ENCODE measurements around the gene ATF6. TPM values are rescaled to one million over a fixed set of nuclear protein-coding genes. Genes with fewer than 3 reads are reported as not detected.

The ATF6 gene
- polyA plus RNA-seq, 3 donors, result 4.4 to 14.9 (median 9.6) TPM

GRCh38 chr1:161970036-161970435, 203.9 kb downstream of the ATF6 start:
- no peak overlapping the region for H3K27ac ChIP-seq (ENCODE audit: low read depth, low read length)
- WGBS, 3 donors, result 60 to 79% (median 68%) methylated on average over 6 of the region's 6 CpGs

DNA sequence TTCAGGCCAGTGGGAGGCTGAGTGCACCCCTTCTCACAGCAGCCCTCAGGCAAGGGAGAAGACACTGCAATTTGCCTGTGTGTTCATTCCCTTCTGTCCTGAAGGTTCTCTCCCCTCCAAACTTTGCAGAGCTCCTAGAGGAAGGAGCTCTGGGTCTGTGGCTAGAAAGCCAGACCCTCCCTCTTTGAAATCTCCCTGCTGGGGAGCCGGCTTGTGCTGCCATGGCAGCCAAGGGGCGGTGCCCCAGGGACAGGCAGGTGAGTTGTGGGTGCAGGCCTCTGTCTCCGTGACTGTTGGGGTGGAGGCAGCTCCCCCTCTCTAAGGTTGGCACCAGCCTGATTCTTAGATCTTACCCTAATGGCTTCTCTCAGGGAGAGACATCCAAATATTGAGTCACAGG, 204.5 kb downstream of the ATF6 start:
- WGBS, 3 donors, result 44 to 67% (median 55%) methylated on average over 3 of the region's 3 CpGs
- H3K27ac ChIP-seq (ENCODE audit: low read depth, low read length), result no peak overlapping the region

DNA sequence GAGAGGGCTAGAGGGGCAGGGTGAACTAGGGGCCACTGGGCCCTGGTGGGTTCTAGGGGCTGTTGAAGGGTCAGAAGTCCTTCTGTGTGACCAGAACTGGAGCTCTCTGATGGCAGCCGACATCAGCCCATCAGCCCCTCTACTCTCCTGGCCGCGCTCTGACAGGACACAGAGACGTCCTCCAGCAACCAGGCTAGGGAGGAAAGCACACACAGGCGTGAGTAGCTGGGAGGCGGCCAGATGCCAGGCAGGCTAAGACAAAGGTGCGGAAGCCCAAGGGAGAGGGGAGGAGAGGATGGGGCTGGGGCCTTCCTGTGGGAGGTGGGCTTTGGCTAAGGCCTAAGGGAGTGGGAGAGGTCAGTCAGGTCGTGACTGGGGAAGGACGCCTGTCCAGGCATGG, 206.7 kb downstream of the ATF6 start:
- WGBS, 3 donors, result 67 to 87% (median 78%) methylated on average over 9 of the region's 9 CpGs
- no peak overlapping the region for H3K27ac ChIP-seq (ENCODE audit: low read depth, low read length)

DNA sequence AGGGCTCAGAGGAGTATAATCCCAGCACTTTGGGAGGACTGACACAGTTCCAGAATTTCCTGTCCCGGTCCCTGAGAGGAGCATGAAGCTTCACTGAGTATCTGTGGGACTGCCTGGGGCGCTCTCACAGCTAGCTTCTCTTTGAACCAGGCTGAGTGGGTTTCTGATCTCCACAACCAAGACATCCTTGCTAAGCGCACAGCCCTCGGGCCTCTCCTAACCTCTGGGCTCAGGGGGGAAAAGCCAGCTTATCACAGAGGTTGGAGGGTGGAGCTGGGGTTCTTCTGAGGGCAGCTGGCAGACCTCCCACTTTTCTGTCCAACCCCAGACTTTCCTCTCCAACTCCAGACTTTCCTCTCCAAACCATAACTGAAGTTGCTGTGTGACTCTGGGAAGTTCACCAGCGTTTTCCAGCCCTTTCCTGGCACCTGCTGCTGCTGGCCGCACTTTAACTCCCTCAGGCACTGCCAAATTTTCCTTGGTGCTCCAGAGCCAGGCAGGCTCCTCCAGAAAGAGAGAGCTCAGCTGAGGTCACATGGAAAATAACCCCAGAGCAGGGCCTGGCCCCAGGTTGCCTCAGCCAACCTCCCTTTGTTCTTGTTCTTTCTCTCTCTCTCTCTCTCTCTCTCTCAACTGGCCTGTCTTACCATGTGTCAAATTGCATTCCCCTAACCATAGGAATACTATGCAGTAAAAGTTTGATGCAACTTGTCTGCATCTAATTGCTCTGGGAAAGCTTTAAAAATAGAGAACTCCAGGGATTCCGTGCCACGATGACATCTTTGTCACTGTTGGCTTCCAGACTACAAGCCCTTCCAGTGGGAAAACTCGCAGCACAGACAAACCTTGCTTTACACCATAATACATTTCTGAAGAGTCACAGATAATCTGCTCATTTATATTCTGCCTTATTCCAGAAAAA, 208.1 kb downstream of the ATF6 start:
- 52 to 63% (median 59%) methylated on average over 9 of the region's 9 CpGs for whole genome bisulfite sequencing, 3 donors
- H3K27ac ChIP-seq (ENCODE audit: low read depth, low read length), result no peak overlapping the region

GRCh38 chr1:161978011-161978790, 212.1 kb downstream of the ATF6 start:
- H3K27ac ChIP-seq (ENCODE audit: low read depth, low read length), result no peak overlapping the region
- 93 to 95% (median 93%) methylated on average over 31 of the region's 31 CpGs for WGBS, 3 donors

DNA sequence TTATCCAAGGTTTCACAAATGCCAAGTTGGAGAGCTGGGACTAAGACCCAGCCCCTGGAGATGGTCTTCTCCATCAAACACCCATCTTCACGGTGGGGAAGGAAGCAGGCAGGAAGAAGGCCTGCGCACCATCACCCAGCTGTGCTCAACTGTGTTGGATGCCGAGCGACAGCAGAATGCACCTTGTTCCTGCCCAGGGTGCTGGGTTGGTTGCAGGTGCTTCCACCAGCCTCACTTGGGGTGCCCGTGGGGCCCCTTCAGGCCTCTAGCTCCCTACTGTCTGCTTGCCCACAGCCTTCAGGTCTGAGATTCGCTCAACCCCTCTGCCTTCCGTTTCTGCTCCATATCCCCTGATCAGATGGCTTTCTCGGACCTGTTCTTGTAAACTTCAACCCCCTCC, 215.0 kb downstream of the ATF6 start:
- 84 to 89% (median 86%) methylated on average over 8 of the region's 8 CpGs for WGBS, 3 donors
- H3K27ac ChIP-seq (ENCODE audit: low read depth, low read length), result no peak overlapping the region

- 81 to 83% (median 81%) methylated on average over 11 of the region's 11 CpGs for WGBS, 3 donors
- H3K27ac ChIP-seq (ENCODE audit: low read depth, low read length), result no peak overlapping the region
Observed at GRCh38 chr1:161981735-161982506, 215.8 kb downstream of the ATF6 start.

- WGBS, 3 donors, result 46 to 59% (median 47%) methylated on average over 5 of the region's 5 CpGs
- no peak overlapping the region for H3K27ac ChIP-seq (ENCODE audit: low read depth, low read length)
Observed at GRCh38 chr1:161982507-161982895, 216.4 kb downstream of the ATF6 start.

DNA sequence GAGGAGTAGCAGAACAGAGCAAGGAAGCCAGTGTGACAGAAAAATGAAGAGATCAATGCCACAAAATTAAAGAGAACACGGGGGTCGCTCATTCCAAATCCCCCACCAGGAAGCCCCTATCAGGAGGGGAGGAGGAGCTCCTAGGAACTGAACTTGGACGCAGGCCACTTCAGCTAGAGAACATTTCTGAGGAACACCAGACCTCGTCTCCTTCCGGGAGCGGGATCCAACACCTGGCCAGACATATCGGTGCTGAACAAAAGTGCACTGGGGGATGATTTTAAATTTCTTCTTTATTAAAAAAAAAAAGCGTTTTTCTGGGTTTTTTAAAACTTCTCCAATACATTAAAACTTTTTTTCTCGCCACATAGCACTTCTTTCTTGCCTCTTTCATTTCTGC, 216.8 kb downstream of the ATF6 start:
- H3K27ac ChIP-seq (ENCODE audit: low read depth, low read length), result no peak overlapping the region
- WGBS, 3 donors, result 72 to 79% (median 77%) methylated on average over 9 of the region's 9 CpGs

DNA sequence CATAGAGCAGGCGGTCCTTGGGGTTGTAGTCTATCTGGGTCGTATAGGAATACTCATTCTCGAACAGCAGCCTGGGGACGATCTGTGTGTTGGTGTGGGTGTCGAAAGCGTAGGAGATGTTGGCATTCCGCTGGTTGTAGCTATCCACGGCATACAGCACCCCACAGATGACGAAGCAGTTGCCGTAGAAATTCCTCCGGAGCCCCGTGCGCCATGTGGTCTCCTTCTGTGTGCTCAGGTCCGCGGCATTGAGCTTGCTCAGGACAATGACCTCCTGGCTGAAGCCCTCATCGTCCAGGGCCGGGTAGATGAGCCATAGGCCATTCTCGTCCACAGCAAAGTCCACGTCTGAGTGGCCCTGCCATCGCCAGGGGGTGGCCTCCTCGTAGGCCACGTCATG, 217.6 kb downstream of the ATF6 start:
- no peak overlapping the region for H3K27ac ChIP-seq (ENCODE audit: low read depth, low read length)
- WGBS, 3 donors, result 89 to 95% (median 94%) methylated on average over 20 to 22 of the region's 22 CpGs

- WGBS, 3 donors, result 77 to 82% (median 79%) methylated on average over 5 of the region's 5 CpGs
- H3K27ac ChIP-seq (ENCODE audit: low read depth, low read length), result no peak overlapping the region
Observed at GRCh38 chr1:161985301-161985822, 219.2 kb downstream of the ATF6 start.

- no peak overlapping the region for H3K27ac ChIP-seq (ENCODE audit: low read depth, low read length)
- 62 to 83% (median 71%) methylated on average over 4 of the region's 4 CpGs for WGBS, 3 donors
Observed at GRCh38 chr1:161986328-161986727, 220.2 kb downstream of the ATF6 start.

DNA sequence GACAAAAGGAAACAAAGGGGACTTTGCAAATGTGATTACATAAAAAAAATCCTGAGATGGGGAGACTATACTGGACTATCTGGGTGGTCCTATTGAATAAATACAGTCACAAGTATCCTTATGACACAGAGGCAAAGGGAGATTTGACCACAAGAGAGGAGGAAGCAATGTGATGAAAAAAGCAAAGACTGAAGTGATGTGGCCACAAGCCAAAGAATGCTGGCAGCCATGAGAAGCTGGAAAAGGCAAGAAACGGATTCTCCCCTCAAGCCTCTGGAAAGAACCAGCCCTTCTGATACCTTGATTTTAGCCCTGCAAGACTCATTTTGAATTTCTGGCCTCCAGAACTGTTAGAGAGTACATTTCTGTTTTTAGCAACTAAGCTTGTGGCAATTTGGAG, 221.2 kb downstream of the ATF6 start:
- no peak overlapping the region for H3K27ac ChIP-seq (ENCODE audit: low read depth, low read length)

GRCh38 chr1:161987872-161988271, 221.8 kb downstream of the ATF6 start:
- 75 to 81% (median 77%) methylated on average over 5 of the region's 5 CpGs for WGBS, 3 donors
- H3K27ac ChIP-seq (ENCODE audit: low read depth, low read length), result no peak overlapping the region

More for the DNA sequence above, 221.2 kb downstream of the ATF6 start:
- 50 to 67% (median 52%) methylated on average over 1 of the region's 1 CpG for WGBS, 3 donors

GRCh38 chr1:161988413-161988812, 222.3 kb downstream of the ATF6 start:
- no peak overlapping the region for H3K27ac ChIP-seq (ENCODE audit: low read depth, low read length)
- 56 to 65% (median 63%) methylated on average over 5 of the region's 5 CpGs for WGBS, 3 donors

DNA sequence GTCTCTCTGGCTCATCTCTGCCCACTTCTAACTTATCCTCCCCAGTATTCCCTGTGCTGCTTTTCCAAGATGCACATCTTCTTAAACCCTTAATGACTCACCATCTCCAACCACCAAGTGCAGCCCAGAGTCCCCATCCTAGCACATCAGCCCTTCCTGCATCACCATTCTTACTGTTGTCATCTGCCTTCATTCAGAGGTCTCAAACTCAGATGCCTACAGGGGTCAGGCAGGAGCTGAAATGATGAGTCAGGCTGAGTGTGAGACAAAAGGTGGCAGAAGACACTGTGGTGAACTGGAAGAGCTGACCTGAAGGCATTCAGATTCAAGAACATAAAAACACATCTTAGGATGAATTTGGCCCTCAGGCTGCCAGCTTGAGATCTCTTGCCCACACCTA, 223.0 kb downstream of the ATF6 start:
- H3K27ac ChIP-seq (ENCODE audit: low read depth, low read length), result no peak overlapping the region

DNA sequence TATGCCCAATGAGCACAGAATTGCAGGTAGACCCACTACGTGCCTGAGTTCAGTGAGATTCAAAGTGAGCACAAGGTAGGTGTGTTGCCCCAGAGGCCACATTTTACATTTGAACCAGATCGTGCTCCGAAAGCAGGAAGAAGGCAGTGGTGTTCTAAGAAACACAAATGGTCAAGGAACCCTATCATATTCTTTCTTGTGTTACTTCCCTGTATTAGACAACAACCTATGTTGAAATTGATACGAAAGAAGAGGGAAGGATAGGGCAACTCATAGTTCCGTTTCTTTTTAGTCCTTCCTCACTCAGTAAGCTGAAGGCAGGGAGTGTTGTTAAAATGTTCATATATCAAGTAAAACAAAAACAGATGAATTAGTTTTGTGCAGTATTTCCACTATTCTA, 223.7 kb downstream of the ATF6 start:
- WGBS, 3 donors, result 66 to 79% (median 72%) methylated on average over 5 of the region's 5 CpGs
- H3K27ac ChIP-seq (ENCODE audit: low read depth, low read length), result no peak overlapping the region

DNA sequence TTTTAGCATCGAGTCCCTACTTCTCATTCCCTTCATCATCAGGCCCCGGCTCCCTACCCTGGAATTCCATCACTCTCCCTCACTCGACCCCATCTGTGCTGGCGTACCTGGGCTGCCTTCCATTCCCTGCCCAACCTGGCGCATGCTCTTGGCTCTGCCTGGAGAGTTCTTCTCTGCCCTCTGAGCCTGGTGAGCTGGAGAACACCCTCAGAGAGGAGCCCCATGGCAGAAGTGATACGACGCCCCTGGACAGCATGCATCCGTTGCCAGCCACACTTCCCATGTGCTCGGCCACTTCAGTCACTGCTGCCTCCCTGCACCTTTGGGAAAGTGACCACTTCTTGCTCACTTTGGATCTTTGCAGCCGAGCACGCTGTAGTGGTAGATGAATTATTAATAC, 227.5 kb downstream of the ATF6 start:
- WGBS, 3 donors, result 83 to 88% (median 88%) methylated on average over 11 of the region's 11 CpGs
- no peak overlapping the region for H3K27ac ChIP-seq (ENCODE audit: low read depth, low read length)
